Measurements from ENCODE around the gene LMNTD1.
A peak's percentile ranks its signal among the peaks of the same experiment; 100 is the strongest.

Gene LMNTD1

DNA sequence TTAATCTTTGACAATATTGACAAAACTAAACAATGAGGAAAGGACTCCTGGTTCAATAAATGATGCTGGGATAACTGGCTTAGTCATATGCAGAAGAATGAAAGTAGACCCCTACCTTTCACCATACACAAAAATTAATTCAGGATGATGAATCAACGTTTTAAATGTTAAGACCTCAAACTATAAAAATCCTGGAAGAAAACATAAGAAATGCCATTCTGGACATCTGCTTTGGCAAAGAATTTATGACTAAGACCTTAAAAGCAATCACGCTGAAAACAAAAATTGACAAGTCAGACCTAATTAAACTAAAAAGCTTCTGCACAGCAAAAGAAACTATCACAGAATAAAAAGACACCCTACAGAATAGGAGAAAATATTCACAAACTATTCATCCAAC, 97.4 kb downstream of the LMNTD1 start:
- DNase-seq (ENCODE audit: low spot score): no peak
- H3K27ac ChIP-seq: no peak overlapping the region
- no peak overlapping the region for H3K4me3 ChIP-seq
- no peak for TF ChIP-seq CTCF (IDR thresholded peaks at IDR 0.05)

DNA sequence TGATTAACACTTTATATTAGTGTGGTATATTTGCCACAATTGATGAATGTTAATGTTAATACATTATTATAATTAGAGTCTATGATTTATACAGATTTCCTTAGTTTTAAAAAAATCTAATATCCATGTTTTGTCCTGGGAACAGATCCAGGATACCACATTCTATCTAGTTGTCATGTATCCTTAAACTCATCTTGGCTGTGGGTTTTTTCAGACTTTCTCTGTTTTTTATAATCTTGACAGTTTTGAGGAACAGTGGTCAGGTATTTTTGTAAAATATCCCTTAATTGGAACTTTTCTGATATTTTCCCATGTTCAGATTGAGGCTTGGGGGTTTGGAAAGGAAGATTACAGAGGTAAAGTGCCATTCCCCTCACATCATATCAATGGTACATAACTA, 104.1 kb downstream of the LMNTD1 start:
- H3K4me3 ChIP-seq: no peak overlapping the region
- no peak for DNase-seq (ENCODE audit: low spot score)
- no peak for TF ChIP-seq CTCF (IDR thresholded peaks at IDR 0.05)
- H3K27ac ChIP-seq: no peak overlapping the region

DNA sequence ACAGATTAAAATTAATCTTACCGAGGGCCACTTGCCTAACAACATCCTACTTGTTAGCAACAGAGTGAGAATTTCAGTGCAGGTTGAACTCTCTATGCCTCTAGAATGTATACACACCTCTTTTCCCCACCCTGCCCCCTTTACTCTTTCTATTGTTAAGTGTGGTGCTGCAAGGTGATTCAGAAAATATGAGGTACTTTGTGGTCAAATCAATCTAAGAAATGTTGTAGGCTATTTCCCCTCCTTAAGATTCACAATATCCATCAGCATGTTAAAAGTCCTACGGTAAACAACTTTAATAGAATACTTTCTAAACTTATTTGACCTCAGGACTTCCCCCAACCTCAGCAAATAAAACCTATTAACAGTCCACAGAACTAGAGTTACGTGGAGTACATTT, 106.0 kb downstream of the LMNTD1 start:
- no peak overlapping the region for H3K27ac ChIP-seq
- no peak for TF ChIP-seq CTCF (IDR thresholded peaks at IDR 0.05)
- DNase-seq (ENCODE audit: low spot score): no peak

DNA sequence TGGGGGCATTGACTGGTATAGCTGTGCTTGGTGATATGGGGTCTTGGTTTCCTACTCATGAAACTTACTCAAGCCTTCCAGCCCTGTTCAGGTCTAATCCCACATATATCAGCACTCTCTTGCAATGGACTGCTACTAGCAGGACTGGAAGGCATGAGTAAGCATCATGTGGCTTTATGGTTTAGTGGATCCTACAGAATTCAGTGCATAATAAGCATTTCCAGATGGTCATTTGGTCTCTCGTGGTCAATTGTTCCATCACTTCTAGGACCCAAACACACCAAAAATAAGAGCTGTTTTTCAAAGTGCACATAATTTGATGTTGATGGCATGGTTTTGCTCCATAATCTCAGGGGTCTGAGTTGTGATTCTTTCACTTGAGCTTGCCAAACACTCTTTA, 114.4 kb downstream of the LMNTD1 start:
- no peak for TF ChIP-seq CTCF (IDR thresholded peaks at IDR 0.05)
- H3K4me3 ChIP-seq: no peak overlapping the region
- DNase-seq (ENCODE audit: low spot score): no peak
- no peak overlapping the region for H3K27ac ChIP-seq

More for the DNA sequence above, 106.0 kb downstream of the LMNTD1 start:
- no peak overlapping the region for H3K4me3 ChIP-seq

- Histone ChIP-seq H3K4me3 (peak overlapping the region; percentile 63), H3K27ac (no peak overlapping the region)
- peak; percentile 64 for TF ChIP-seq CTCF (IDR thresholded peaks at IDR 0.05)
- no peak for DNase-seq (ENCODE audit: low spot score)
Measured at GRCh38 chr12:25436206-25437030, 116.7 kb downstream of the LMNTD1 start.

DNA sequence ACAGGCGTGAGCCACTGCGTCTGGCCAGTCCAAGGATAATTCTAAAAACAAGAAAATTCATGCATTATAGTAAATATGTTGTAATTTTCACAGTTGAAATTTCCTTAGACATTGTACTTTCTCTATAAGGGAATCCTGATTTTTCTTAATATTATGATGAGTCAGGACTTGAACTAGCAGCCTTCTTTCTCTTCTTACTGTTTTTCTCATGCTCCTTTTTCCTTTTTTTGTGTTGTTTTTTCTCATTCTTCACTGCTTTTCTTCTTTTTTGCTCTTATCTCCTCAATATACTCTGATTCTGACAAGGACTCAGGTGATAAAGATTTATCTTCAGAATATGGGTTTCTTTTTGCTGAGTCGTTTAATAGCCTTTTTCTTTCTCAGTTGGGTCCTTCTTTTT, 117.7 kb downstream of the LMNTD1 start:
- H3K27ac ChIP-seq: no peak overlapping the region

More for the DNA sequence above, 117.7 kb downstream of the LMNTD1 start:
- TF ChIP-seq CTCF (IDR thresholded peaks at IDR 0.05): no peak
- no peak overlapping the region for H3K4me3 ChIP-seq
- no peak for DNase-seq (ENCODE audit: low spot score)
